ENCODE measurements around the gene EFNB2. TPM values are rescaled to one million over a fixed set of nuclear protein-coding genes. Genes with fewer than 3 reads are reported as not detected.

EFNB2 gene
- total and polyA plus RNA-seq, 9 of the 15 experiments (the other 6 are each of a cell fraction or from before 2014, with no cell fraction given), result 0.01 to 0.29 (median 0.18) TPM

DNA sequence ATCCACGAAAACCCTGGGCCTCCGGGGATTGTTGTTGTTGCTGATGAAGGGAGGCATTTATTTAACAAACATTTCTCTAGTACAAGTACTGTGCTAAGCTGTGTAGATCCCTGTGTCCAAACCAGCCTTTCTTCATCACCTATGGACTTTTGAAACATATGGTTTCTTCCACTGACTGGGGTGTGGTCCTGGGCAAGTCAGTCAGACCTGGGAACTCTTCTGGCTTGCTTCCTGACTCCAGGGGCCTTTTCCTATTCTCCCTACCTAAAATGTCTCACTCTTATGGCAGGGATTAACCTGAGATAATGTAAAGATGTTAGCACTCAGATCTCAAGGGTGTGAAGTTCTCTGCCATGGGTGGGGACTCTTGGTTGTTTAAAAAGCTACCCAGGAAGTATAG lies 46.8 kb downstream of the EFNB2 start (continued):
- no peak for TF ChIP-seq GATAD2B (IDR thresholded peaks at IDR 0.05; ENCODE audit: borderline replicate concordance)

- no peaks in the 10 kb centered on the region for H3K36me3 ChIP-seq (ENCODE audit: control insufficient read depth, insufficient read depth, low read length)
- in situ Hi-C loops (cut with MboI), result no loop called here
- no peak for FAIRE-seq
- WGBS (ENCODE audit: insufficient coverage, low coverage, missing lambda C conversion rate), result 0% methylated on average over 8 of the region's 8 CpGs
- intact Hi-C loops (cut with micrococcal nuclease), result no loop called here
- no peak overlapping the region for H2AFZ ChIP-seq (ENCODE audit: low read depth, low read length)
- H3K4me2 ChIP-seq (ENCODE audit: insufficient read depth, low read length), result no peak overlapping the region
- ChIA-PET POLR2A (no interaction called here), CTCF (ENCODE audit: low intra/inter-chr PET ratio) (no interaction called here)
- no peak overlapping the region for H3K9ac ChIP-seq (ENCODE audit: insufficient read depth in 1 of 2, low read depth in 2 of 2, low read length in 2 of 2)
- no peaks in the 10 kb centered on the region; a peak in 1 of 5 replicates for H3K4me1 ChIP-seq (replicated peaks in 1 of 2; ENCODE audit: control insufficient read depth in 2 of 2, insufficient read depth in 2 of 2, low read length in 2 of 2)
- H3K27ac ChIP-seq (ENCODE audit: extremely low read depth, low read depth, low read length), result no peak overlapping the region
- peaks cover 0 to 13% of the 10 kb centered on the region in 2 experiments; a peak in 2 of 5 replicates for H3K27me3 ChIP-seq (ENCODE audit: control insufficient read depth in 2 of 2, insufficient read depth in 2 of 2, low read length in 2 of 2)
- H3K4me3 ChIP-seq, result no peak overlapping the region
- H4K20me1 ChIP-seq (replicated peaks; ENCODE audit: control insufficient read depth, insufficient read depth, low read length), result no peaks in the 10 kb centered on the region
- TF ChIP-seq TAF9B (IDR thresholded peaks at IDR 0.05; ENCODE audit: partially characterized antibody) (no peak), ZNF408 (CRISPR knock-in tag; IDR thresholded peaks at IDR 0.05; ENCODE audit: low read depth) (no peak), ZNF639 (CRISPR knock-in tag; conservative IDR thresholded peaks at IDR 0.05 in 1 of 2, IDR thresholded peaks at IDR 0.05 in 1 of 2) (no peak), TCF15 (CRISPR knock-in tag; IDR thresholded peaks at IDR 0.05) (no peak), ZNF212 (CRISPR knock-in tag; IDR thresholded peaks at IDR 0.05) (no peak), SREBF1 (IDR thresholded peaks at IDR 0.05; ENCODE audit: borderline replicate concordance, low read depth, low read length) (no peak)
- ATAC-seq, result no peak
- no peaks in the 10 kb centered on the region for H3K9me3 ChIP-seq (replicated peaks; ENCODE audit: control insufficient read depth, insufficient read depth, low read depth, low read length)
- no peaks in the 10 kb centered on the region for H3K79me2 ChIP-seq (ENCODE audit: control insufficient read depth, insufficient read depth, low read length)
- no peaks in the 10 kb centered on the region for H3K9me1 ChIP-seq (ENCODE audit: control insufficient read depth, insufficient read depth, low read length)
- no peak for DNase-seq (ENCODE audit: extremely low read depth in 1 of 4, low spot score in 3 of 4)
- BruUV-seq (replicated peaks), result no TSS peak
These were observed 47.4 kb downstream of the EFNB2 start for GRCh38 chr13:106488076-106488475.

All from K562 (cell line).